H1 (cell line): ENCODE data around the gene PGAP2. TPM values are rescaled to one million over a fixed set of nuclear protein-coding genes. Genes with fewer than 3 reads are reported as not detected.

Experiments used
- CTCF ChIA-PET: fragments of 300-600 bp; sonication (Branson Sonifier 250); formaldehyde crosslinking; loops from one replicate; lab custom pipeline; 2021; ENCODE audit not compliant: partially characterized antibody; lab: Charles Lee
- POLR2A ChIA-PET: fragments of 300-600 bp; sonication (Branson Sonifier 250); formaldehyde crosslinking; loops from one replicate; lab custom pipeline; 2021; ENCODE audit warnings: inconsistent platforms; ENCODE audit not compliant: partially characterized antibody; lab: Charles Lee
- DNase-seq, 2 experiments: peaks; one replicate each; pipeline versions ENCODE4 v3.0.0 to v3.0.0-alpha.2; 2010 to 2022; ENCODE audit warnings: low spot score in 2 of 2, low read depth in 1 of 2, mixed read lengths in 1 of 2
- FAIRE-seq: peaks from 2 replicates; lab custom pipeline; 2011; peaks lifted over from hg19 to GRCh38; lab: Jason Lieb, UNC
- H2AFZ ChIP-seq: 2 replicates; pipeline ENCODE4 v1.8.1; 2012; ENCODE audit warnings: low read length, inconsistent platforms
- H2AK5ac ChIP-seq: 2 replicates; pipeline ENCODE4 v1.6.1; 2013; ENCODE audit warnings: low read depth, low read length
- H2BK120ac ChIP-seq: replicated peaks from 2 replicates; pipeline ENCODE3; 2013; ENCODE audit warnings: low read depth, low read length, inconsistent platforms
- H2BK12ac ChIP-seq: 2 replicates; pipeline ENCODE4 v1.6.1; 2013; ENCODE audit warnings: low read depth, low read length
- H2BK15ac ChIP-seq: 2 replicates; pipeline ENCODE4 v1.6.1; 2013; ENCODE audit warnings: low read length
- H2BK20ac ChIP-seq: 2 replicates; pipeline ENCODE4 v1.6.1; 2013; ENCODE audit warnings: low read length
- H2BK5ac ChIP-seq: 2 replicates; pipeline ENCODE4 v1.6.1; 2013; ENCODE audit warnings: low read depth, low read length
- H3K14ac ChIP-seq: 2 replicates; pipeline ENCODE4 v1.6.1; 2013; ENCODE audit warnings: inconsistent platforms; ENCODE audit not compliant: insufficient read length
- H3K18ac ChIP-seq: 2 replicates; pipeline ENCODE4 v1.6.1; 2013; ENCODE audit warnings: low read length; ENCODE audit errors: extremely low read depth
- H3K23ac ChIP-seq: 2 replicates; pipeline ENCODE4 v1.6.1; 2013; ENCODE audit warnings: inconsistent platforms; ENCODE audit not compliant: insufficient read length
- H3K23me2 ChIP-seq: 2 replicates; pipeline ENCODE4 v1.6.1; 2013; ENCODE audit warnings: low read depth, low read length
- H3K27ac ChIP-seq: 2 replicates; pipeline ENCODE4 v1.6.1; 2011; ENCODE audit warnings: low read depth, low read length, inconsistent platforms
- H3K27me3 ChIP-seq, 4 experiments: replicated peaks in 1 of 4; 1 replicate in 1 of 4; 2 replicates in 3 of 4; pipeline versions ENCODE4 v1.6.1 to v1.8.1; 2011 to 2013; ENCODE audit warnings: low read length in 3 of 4, mild to moderate bottlenecking in 3 of 4, inconsistent platforms in 2 of 4, mixed read lengths in 2 of 4, moderate library complexity in 1 of 4; ENCODE audit not compliant: control insufficient read depth in 3 of 4, insufficient read depth in 3 of 4; ENCODE audit errors: extremely low read depth in 1 of 4
- H3K36me3 ChIP-seq, 4 experiments: 2 replicates each; pipeline versions ENCODE4 v1.6.1 to v1.8.1; 2011 to 2013; ENCODE audit warnings: mild to moderate bottlenecking in 4 of 4, low read length in 3 of 4, moderate library complexity in 2 of 4, control low read depth in 1 of 4, inconsistent platforms in 1 of 4; ENCODE audit not compliant: insufficient read depth in 4 of 4, control insufficient read depth in 2 of 4
- H3K4ac ChIP-seq: replicated peaks from 2 replicates; pipeline ENCODE3; 2013; ENCODE audit warnings: low read length, low read depth, mixed read lengths, inconsistent platforms; ENCODE audit not compliant: insufficient read length
- H3K4me1 ChIP-seq, 4 experiments: replicated peaks in 1 of 4; 1 replicate in 1 of 4; 2 replicates in 3 of 4; pipeline versions ENCODE4 v1.6.1 to v1.8.1; 2011 to 2013; ENCODE audit warnings: low read length in 3 of 4, inconsistent platforms in 2 of 4, mixed read lengths in 1 of 4; ENCODE audit not compliant: insufficient read depth in 4 of 4, control insufficient read depth in 3 of 4
- H3K4me2 ChIP-seq, 2 experiments: 2 replicates each; pipeline versions ENCODE4 v1.6.1 to v1.8.1; 2011 to 2013; ENCODE audit warnings: low read depth in 2 of 2, low read length in 2 of 2, control low read depth in 1 of 2, inconsistent platforms in 1 of 2, mild to moderate bottlenecking in 1 of 2; ENCODE audit not compliant: insufficient read depth in 1 of 2
- H3K4me3 ChIP-seq, 4 experiments: fragments of 200-600, 300-600 bp in 1 of 4; sonication (generic), shearing (Covaris generic), sonication (Bioruptor Twin) in 1 of 4; 2 replicates each; pipeline versions ENCODE4 v1.5.1 to v1.8.1; 2011 to 2016; ENCODE audit warnings: low read length in 4 of 4, low read depth in 3 of 4, control low read depth in 2 of 4, inconsistent platforms in 2 of 4, mild to moderate bottlenecking in 2 of 4, mixed read lengths in 1 of 4, moderate library complexity in 1 of 4; ENCODE audit not compliant: insufficient read depth in 2 of 4; ENCODE audit errors: extremely low read depth in 1 of 4
- H3K56ac ChIP-seq: replicated peaks from 2 replicates; pipeline ENCODE3; 2013; ENCODE audit warnings: low read depth, mild to moderate bottlenecking, mixed read lengths, low read length, inconsistent platforms; ENCODE audit not compliant: insufficient read length
- H3K79me1 ChIP-seq: 2 replicates; pipeline ENCODE4 v1.6.1; 2013; ENCODE audit warnings: low read depth, low read length, control low read depth
- H3K79me2 ChIP-seq, 2 experiments: 2 replicates each; pipeline versions ENCODE4 v1.6.1 to v1.8.1; 2012 to 2013; ENCODE audit warnings: low read length in 2 of 2, mild to moderate bottlenecking in 2 of 2, inconsistent platforms in 1 of 2; ENCODE audit not compliant: insufficient read depth in 2 of 2, control insufficient read depth in 1 of 2
- H3K9ac ChIP-seq, 4 experiments: replicated peaks in 1 of 4; 1 replicate in 1 of 4; 2 replicates in 3 of 4; pipeline versions ENCODE4 v1.6.1 to v1.8.1; 2011 to 2013; ENCODE audit warnings: low read depth in 3 of 4, low read length in 3 of 4, control low read depth in 2 of 4, mild to moderate bottlenecking in 2 of 4, moderate library complexity in 2 of 4, inconsistent platforms in 1 of 4; ENCODE audit errors: extremely low read depth in 1 of 4
- H3K9me3 ChIP-seq, 2 experiments: 2 replicates each; pipeline versions ENCODE4 v1.6.1 to v1.8.1; 2012 to 2013; ENCODE audit warnings: mild to moderate bottlenecking in 2 of 2, moderate library complexity in 2 of 2, control low read depth in 1 of 2, inconsistent platforms in 1 of 2, low read depth in 1 of 2, low read length in 1 of 2, mixed read lengths in 1 of 2; ENCODE audit not compliant: insufficient read depth in 2 of 2
- H4K20me1 ChIP-seq, 2 experiments: replicated peaks in 1 of 2; 2 replicates each; pipeline versions ENCODE3 to v1.8.1; 2011 to 2013; ENCODE audit warnings: inconsistent platforms in 2 of 2, low read length in 2 of 2, mild to moderate bottlenecking in 1 of 2; ENCODE audit not compliant: insufficient read depth in 2 of 2, control insufficient read depth in 1 of 2
- H4K5ac ChIP-seq: 2 replicates; pipeline ENCODE4 v1.6.1; 2013; ENCODE audit warnings: low read length, low read depth, mixed read lengths, inconsistent platforms; ENCODE audit not compliant: insufficient read length
- H4K8ac ChIP-seq: 2 replicates; pipeline ENCODE4 v1.8.0; 2013; ENCODE audit warnings: mild to moderate bottlenecking, moderate library complexity, low read length, inconsistent platforms; ENCODE audit not compliant: insufficient read depth; ENCODE audit errors: extremely low read depth
- H4K91ac ChIP-seq: replicated peaks from 2 replicates; pipeline ENCODE3; 2013; ENCODE audit warnings: low read length, mixed read lengths, inconsistent platforms; ENCODE audit not compliant: insufficient read length
- CTBP2 ChIP-seq: IDR thresholded peaks from 2 replicates; pipeline ENCODE4 v1.7.0; 2011; ENCODE audit warnings: borderline replicate concordance, mild to moderate bottlenecking, moderate library complexity, mixed read lengths, low read length; ENCODE audit not compliant: insufficient read depth, insufficient read length
- KDM5A ChIP-seq: fragments of 200-600 bp; IDR thresholded peaks from 2 replicates; pipeline ENCODE4 v1.7.1; 2012; ENCODE audit warnings: mild to moderate bottlenecking, low read length, inconsistent platforms, mixed read lengths
- NANOG ChIP-seq: IDR thresholded peaks from 2 replicates; pipeline ENCODE4 v1.6.1; 2011; ENCODE audit warnings: low read length, low read depth, mild to moderate bottlenecking, inconsistent platforms; ENCODE audit not compliant: insufficient read depth, poor library complexity, severe bottlenecking
- SP1 ChIP-seq: IDR thresholded peaks from 2 replicates; pipeline ENCODE4 v1.6.1; 2011; ENCODE audit warnings: low read depth, low read length
- TAF1 ChIP-seq: IDR thresholded peaks from 2 replicates; pipeline ENCODE4 v1.6.1; 2011; ENCODE audit warnings: mild to moderate bottlenecking, low read depth, low read length
- TAF7 ChIP-seq: optimal IDR thresholded peaks from 2 replicates; pipeline ENCODE3; 2011; ENCODE audit warnings: low read depth, mild to moderate bottlenecking, inconsistent platforms, low read length, moderate library complexity, borderline replicate concordance
- TBP ChIP-seq: IDR thresholded peaks from 2 replicates; pipeline ENCODE4 v1.6.1; 2011; ENCODE audit warnings: low read depth, low read length, improper control_type of control experiment
- WGBS, 2 experiments: shearing (Covaris generic) in 1 of 2; methylation state at CpG; one replicate each; pipeline versions ENCODE4 v1.1.6 to v1.1.7; 2013 to 2015; ENCODE audit warnings: low lambda C conversion rate in 2 of 2, mixed read lengths in 2 of 2, inconsistent platforms in 1 of 2, low coverage in 1 of 2, missing lambda C conversion rate in 1 of 2; ENCODE audit not compliant: insufficient replicate concordance in 2 of 2, insufficient coverage in 1 of 2, insufficient read length in 1 of 2; ENCODE audit errors: extremely low coverage in 1 of 2, missing lambda C conversion rate in 1 of 2; 5-methylcytosine and 5-hydroxymethylcytosine counted together
- long read RNA-seq, 2 experiments: library from RNA in 1 of 2; library from capped mRNA in 1 of 2; stranded (forward); transcript quantifications; one replicate each; pipeline ENCODE4 v2.0.0, GENCODE V29; 2021; ENCODE audit warnings: inconsistent platforms in 1 of 2
- polyA minus RNA-seq, 3 experiments: library from RNA; depleted of rRNA, polyadenylated mRNA; stranded (reverse); fragments of >200 nt; gene quantifications; 1 replicate in 2 of 3; 2 replicates in 1 of 3; pipeline ENCODE4 v1.2.3, GENCODE V29; 2011
- polyA plus RNA-seq, 7 experiments: library from polyadenylated mRNA; depleted of rRNA in 3 of 7; stranded (reverse) in 5 of 7; unstranded in 2 of 7; fragments of >200 nt in 5 of 7; fragments of 200-250 nt in 2 of 7; gene quantifications; 1 replicate in 5 of 7; 2 replicates in 1 of 7; 4 replicates in 1 of 7; pipeline versions ENCODE4 v1.2.1 to v1.2.3, GENCODE V29; 2011 to 2013; ENCODE audit warnings: missing spikeins in 2 of 7, mixed read lengths in 2 of 7
- total RNA-seq: library from RNA; stranded (reverse); fragmentation: NEBNext Ultra II Directional; extraction: Animal tissue kit (Norgen Biotek cat#: 25700); gene quantifications from 2 replicates; pipeline ENCODE4 v1.2.1, GENCODE V29; 2021

Gene PGAP2
- total RNA-seq (56.0 and 56.5 TPM in 2 replicates), polyA plus RNA-seq (2011; rRNA removed) (106 and 111 TPM in 2 replicates), polyA minus RNA-seq (2011; rRNA and poly(A)+ RNA removed) (82.7 and 110 TPM in 2 replicates)
- polyA plus RNA-seq (2011; cell fraction: cytosol; rRNA removed), result 68.7 TPM
- 103 TPM for polyA plus RNA-seq (2011; cell fraction: nucleus; rRNA removed)
- polyA plus RNA-seq (2012, experiment 1 of 2), result 53.7 to 85.1 TPM (median 73.2 TPM) in 4 replicates
- 79.9 TPM for polyA plus RNA-seq (2012, experiment 2 of 2)
- polyA plus RNA-seq (2013, experiment 1 of 2), result 63.9 TPM
- polyA plus RNA-seq (2013, experiment 2 of 2), result 71.3 TPM
- polyA minus RNA-seq (2011; cell fraction: cytosol; rRNA and poly(A)+ RNA removed), result 38.8 TPM
- 46.2 TPM for polyA minus RNA-seq (2011; cell fraction: nucleus; rRNA and poly(A)+ RNA removed)
- long read RNA-seq, experiment 1, partial matches to known transcripts, result 6 of 40 reads
- long read RNA-seq, experiment 1, other reads (novel, unspliced or antisense), result 20 of 40 reads
- long read RNA-seq, experiment 2, transcript PGAP2-207 (6 exons, 931 nt), result major isoform, 11 of 60 reads
- long read RNA-seq, experiment 2, transcript PGAP2-227 (5 exons, 1,530 nt), result minor isoform, 10 of 60 reads
- long read RNA-seq, experiment 2, partial matches to known transcripts, result 2 of 60 reads
- long read RNA-seq, experiment 2, other reads (novel, unspliced or antisense), result 27 of 60 reads

GRCh38 chr11:3807909-3808860, at the start of gene PGAP2:
Gene PGAP2, plus strand, starts transcription at chr11:3808560. Its CDS starts 2,700 bp downstream, at chr11:3811260.
- Histone ChIP-seq H4K8ac (peak within 1 kb of the TSS; percentile 43), H3K79me2 (peaks cover 0 to 5% of the 10 kb centered on the region in 2 experiments; a peak in 2 of 4 replicates), H4K91ac (no peak within 1 kb of the TSS), H3K9me3 (no peaks in the 10 kb centered on the region), H2AK5ac (no peak within 1 kb of the TSS), H3K14ac (peak within 1 kb of the TSS; percentile 6), H3K4me2 (peak within 1 kb of the TSS; percentile 47 to 91), H2BK15ac (peak within 1 kb of the TSS; percentile 77; the same call in 1 of the 2 replicates), H3K4me3 (peak within 1 kb of the TSS; percentile 66 to 84 (median 74)), H3K23ac (no peak within 1 kb of the TSS), H3K27ac (peak within 1 kb of the TSS; percentile 46; the same call in 1 of the 2 replicates), H3K27me3 (no peaks in the 10 kb centered on the region), H3K36me3 (no peaks in the 10 kb centered on the region), H2BK5ac (peak within 1 kb of the TSS; percentile 71), H3K18ac (peak within 1 kb of the TSS; percentile 93), H2BK120ac (no peak within 1 kb of the TSS), H3K9ac (peak within 1 kb of the TSS; percentile 60 to 87 (median 73)), H3K79me1 (peaks cover 4% of the 10 kb centered on the region), H3K4me1 (peaks cover 0 to 8% (median 5%) of the 10 kb centered on the region in 4 experiments; a peak in 5 of 7 replicates), H2BK12ac (no peak within 1 kb of the TSS), H3K56ac (peak within 1 kb of the TSS; percentile 40), H3K23me2 (peaks cover 2% of the 10 kb centered on the region; the same call in 1 of the 2 replicates), H4K5ac (peak within 1 kb of the TSS; percentile 75), H4K20me1 (peaks cover 0 to 2% of the 10 kb centered on the region in 2 experiments), H2BK20ac (no peak within 1 kb of the TSS), H3K4ac (no peak within 1 kb of the TSS), H2AFZ (peak within 1 kb of the TSS; percentile 93)
- FAIRE-seq (peak; percentile 62), DNase-seq (peak; percentile 54 to 90)
- 2% methylated on average over 32 of the region's 55 CpGs; no CpG with 5 or more reads in 1 of the 2 experiments for WGBS, 2 experiments
- CTCF ChIA-PET, result interaction anchor here (0.6 to 10.8 kb wide), 39 partner anchors 12 to 297 kb away, joined by 3 to 81 read pairs (median 5); partner anchors contain the start of genes NUP98, RHOG and STIM1
- POLR2A ChIA-PET, result interaction anchor here (0.8 to 4.3 kb wide), 13 partner anchors 9 to 429 kb away, joined by 3 to 32 read pairs (median 3); partner anchors contain the start of genes NUP98 and ZNF195
- TF ChIP-seq SP1 (peak; percentile 51; the same call in 1 of the 2 replicates), KDM5A (no peak), TBP (0 out of 2 replicates have a peak, but pooled peaks have one; percentile 16), NANOG (no peak), CTBP2 (no peak), TAF1 (peak; percentile 49), TAF7 (peak; percentile 57)
